ENCODE measurements around the gene CLSTN2.

GRCh38 chr3:140187028-140187427 is 252.0 kb downstream of the CLSTN2 start:
- TF ChIP-seq CTCF (IDR thresholded peaks at IDR 0.05; ENCODE audit: low read length) (no peak), EZH2 (optimal IDR thresholded peaks at IDR 0.05; ENCODE audit: low read depth, low read length) (no peak), EZH2phosphoT487 (IDR thresholded peaks at IDR 0.05; ENCODE audit: low read length) (no peak)

All from MM.1S (cell line).